ENCODE data around the gene SFTPD.

DNA sequence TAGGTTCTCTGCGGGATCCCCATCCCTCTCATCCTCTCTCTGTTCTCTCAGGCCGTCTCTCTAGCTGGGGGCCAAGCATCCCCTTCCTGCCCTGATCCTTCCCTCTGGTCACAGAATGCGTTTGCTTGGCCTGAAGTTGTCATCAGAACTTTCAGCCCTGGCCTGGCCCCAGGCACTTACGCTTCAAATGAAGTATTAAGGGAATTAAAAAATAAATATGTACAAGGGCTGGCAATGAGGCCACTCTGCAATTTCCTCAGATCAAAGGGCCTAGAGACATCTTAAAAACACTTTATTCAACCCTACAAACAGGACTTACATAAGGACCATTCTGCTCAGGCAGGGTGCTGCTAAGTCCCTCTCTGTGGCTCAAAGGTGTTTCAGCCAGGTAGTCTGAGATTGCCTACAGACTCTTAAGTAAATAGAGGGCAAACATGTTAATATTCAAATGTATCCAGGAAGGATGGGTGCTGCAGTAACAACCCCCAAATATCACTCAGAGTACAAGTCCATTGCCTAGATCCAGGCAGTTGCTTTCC lies 16.0 kb downstream of the SFTPD start:
- TF ChIP-seq, protein P1, sequence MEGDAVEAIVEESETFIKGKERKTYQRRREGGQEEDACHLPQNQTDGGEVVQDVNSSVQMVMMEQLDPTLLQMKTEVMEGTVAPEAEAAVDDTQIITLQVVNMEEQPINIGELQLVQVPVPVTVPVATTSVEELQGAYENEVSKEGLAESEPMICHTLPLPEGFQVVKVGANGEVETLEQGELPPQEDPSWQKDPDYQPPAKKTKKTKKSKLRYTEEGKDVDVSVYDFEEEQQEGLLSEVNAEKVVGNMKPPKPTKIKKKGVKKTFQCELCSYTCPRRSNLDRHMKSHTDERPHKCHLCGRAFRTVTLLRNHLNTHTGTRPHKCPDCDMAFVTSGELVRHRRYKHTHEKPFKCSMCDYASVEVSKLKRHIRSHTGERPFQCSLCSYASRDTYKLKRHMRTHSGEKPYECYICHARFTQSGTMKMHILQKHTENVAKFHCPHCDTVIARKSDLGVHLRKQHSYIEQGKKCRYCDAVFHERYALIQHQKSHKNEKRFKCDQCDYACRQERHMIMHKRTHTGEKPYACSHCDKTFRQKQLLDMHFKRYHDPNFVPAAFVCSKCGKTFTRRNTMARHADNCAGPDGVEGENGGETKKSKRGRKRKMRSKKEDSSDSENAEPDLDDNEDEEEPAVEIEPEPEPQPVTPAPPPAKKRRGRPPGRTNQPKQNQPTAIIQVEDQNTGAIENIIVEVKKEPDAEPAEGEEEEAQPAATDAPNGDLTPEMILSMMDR (IDR thresholded peaks at IDR 0.05): no peak
- TF ChIP-seq POLR2A (IDR thresholded peaks at IDR 0.05): no peak
